H9 (cell line): ENCODE results near the gene SLC10A3. TPM values are rescaled to one million over a fixed set of nuclear protein-coding genes. Genes with fewer than 3 reads are reported as not detected.

Source experiments
- DNase-seq: peaks from one replicate; pipeline ENCODE4 v3.0.0-alpha.2; 2017
- H2AFZ ChIP-seq: one replicate; pipeline ENCODE4 v1.6.1; 2013; ENCODE audit warnings: mild to moderate bottlenecking, low read length, control low read depth, moderate library complexity
- H2AK5ac ChIP-seq: 2 replicates; pipeline ENCODE4 v1.6.1; 2013; ENCODE audit warnings: low read length, control low read depth, mixed read lengths; ENCODE audit not compliant: insufficient read length
- H2BK120ac ChIP-seq: one replicate; pipeline ENCODE4 v1.6.1; 2013; ENCODE audit warnings: low read depth, mild to moderate bottlenecking, low read length, control low read depth, inconsistent platforms; ENCODE audit not compliant: poor library complexity, severe bottlenecking
- H2BK12ac ChIP-seq: 2 replicates; pipeline ENCODE4 v1.6.1; 2013; ENCODE audit warnings: low read length, control low read depth, mixed read lengths, low read depth; ENCODE audit not compliant: insufficient read length
- H2BK15ac ChIP-seq: 2 replicates; pipeline ENCODE4 v1.6.1; 2013; ENCODE audit warnings: low read depth, low read length, control low read depth
- H2BK20ac ChIP-seq: one replicate; pipeline ENCODE4 v1.6.1; 2013; ENCODE audit warnings: low read depth, mild to moderate bottlenecking, low read length, control low read depth, inconsistent platforms; ENCODE audit not compliant: poor library complexity, severe bottlenecking
- H2BK5ac ChIP-seq: 2 replicates; pipeline ENCODE4 v1.6.1; 2013; ENCODE audit warnings: low read length, control low read depth, mixed read lengths; ENCODE audit not compliant: insufficient read length
- H3K14ac ChIP-seq: 2 replicates; pipeline ENCODE4 v1.6.1; 2013; ENCODE audit warnings: low read length, control low read depth; ENCODE audit not compliant: insufficient read depth
- H3K18ac ChIP-seq: 2 replicates; pipeline ENCODE4 v1.6.1; 2013; ENCODE audit warnings: low read depth, mild to moderate bottlenecking, mixed read lengths, low read length, control low read depth; ENCODE audit not compliant: insufficient read length
- H3K23ac ChIP-seq: 2 replicates; pipeline ENCODE4 v1.6.1; 2013; ENCODE audit warnings: low read length, control low read depth, mixed read lengths, low read depth; ENCODE audit not compliant: insufficient read length
- H3K23me2 ChIP-seq: 2 replicates; pipeline ENCODE4 v1.6.1; 2013; ENCODE audit warnings: low read depth, mild to moderate bottlenecking, mixed read lengths, low read length, control low read depth; ENCODE audit not compliant: insufficient read length, poor library complexity, severe bottlenecking
- H3K27ac ChIP-seq: 2 replicates; pipeline ENCODE4 v1.5.1; 2013; ENCODE audit warnings: low read length, control low read depth, mixed read lengths, low read depth; ENCODE audit not compliant: insufficient read length
- H3K27me3 ChIP-seq: 2 replicates; pipeline ENCODE4 v1.6.1; 2013; ENCODE audit warnings: low read length, control low read depth, inconsistent platforms; ENCODE audit not compliant: insufficient read depth
- H3K4ac ChIP-seq: 2 replicates; pipeline ENCODE4 v1.6.1; 2013; ENCODE audit warnings: low read depth, mild to moderate bottlenecking, control low read depth, inconsistent platforms, low read length, moderate library complexity
- H3K4me1 ChIP-seq: 2 replicates; pipeline ENCODE4 v1.6.1; 2013; ENCODE audit warnings: low read length, control low read depth, inconsistent platforms; ENCODE audit not compliant: insufficient read depth
- H3K4me2 ChIP-seq: 2 replicates; pipeline ENCODE4 v1.6.1; 2013; ENCODE audit warnings: low read length, control low read depth, mixed read lengths; ENCODE audit not compliant: insufficient read length, insufficient read depth
- H3K56ac ChIP-seq: 2 replicates; pipeline ENCODE4 v1.6.1; 2013; ENCODE audit warnings: low read depth, mild to moderate bottlenecking, mixed read lengths, low read length, control low read depth; ENCODE audit not compliant: insufficient read length
- H3K79me1 ChIP-seq: 2 replicates; pipeline ENCODE4 v1.6.1; 2013; ENCODE audit warnings: low read depth, mild to moderate bottlenecking, moderate library complexity, low read length, control low read depth, inconsistent platforms; ENCODE audit not compliant: insufficient read depth, poor library complexity, severe bottlenecking
- H3K79me2 ChIP-seq: 2 replicates; pipeline ENCODE4 v1.6.1; 2013; ENCODE audit warnings: low read length, control low read depth, inconsistent platforms; ENCODE audit not compliant: insufficient read depth
- H3K9ac ChIP-seq: 2 replicates; pipeline ENCODE4 v1.6.1; 2013; ENCODE audit warnings: low read length, control low read depth, mixed read lengths; ENCODE audit not compliant: insufficient read length; ENCODE audit errors: extremely low read depth
- H3K9me3 ChIP-seq: one replicate; pipeline ENCODE4 v1.6.1; 2013; ENCODE audit warnings: low read depth, low read length, inconsistent platforms; ENCODE audit not compliant: control insufficient read depth
- H3T11ph ChIP-seq: one replicate; pipeline ENCODE4 v1.6.1; 2013; ENCODE audit warnings: mild to moderate bottlenecking, low read length, control low read depth, inconsistent platforms
- H4K20me1 ChIP-seq: one replicate; pipeline ENCODE4 v1.6.1; 2013; ENCODE audit not compliant: control insufficient read depth, insufficient read length, insufficient read depth
- H4K5ac ChIP-seq: 2 replicates; pipeline ENCODE4 v1.6.1; 2013; ENCODE audit warnings: low read depth, mild to moderate bottlenecking, mixed read lengths, low read length, control low read depth; ENCODE audit not compliant: insufficient read length
- H4K8ac ChIP-seq: replicated peaks from 2 replicates; pipeline ENCODE4 v1.6.1; 2013; ENCODE audit warnings: low read length, control low read depth, mixed read lengths, low read depth; ENCODE audit not compliant: insufficient read length
- H4K91ac ChIP-seq: 2 replicates; pipeline ENCODE4 v1.6.1; 2013; ENCODE audit warnings: low read depth, mild to moderate bottlenecking, moderate library complexity, mixed read lengths, low read length, control low read depth; ENCODE audit not compliant: insufficient read length
- H3K27ac Mint-ChIP-seq, 3 experiments: 2 replicates in 2 of 3; 3 replicates in 1 of 3; pipeline ENCODE4 v1.8.0; 2020 to 2021; ENCODE audit warnings: mixed read lengths in 3 of 3, mild to moderate bottlenecking in 1 of 3, moderate library complexity in 1 of 3
- H3K27me3 Mint-ChIP-seq: 2 replicates; pipeline ENCODE4 v1.8.0; 2021; ENCODE audit warnings: low read depth, mild to moderate bottlenecking, moderate library complexity, mixed read lengths
- H3K36me3 Mint-ChIP-seq, 3 experiments: 2 replicates in 2 of 3; 3 replicates in 1 of 3; pipeline ENCODE4 v1.8.0; 2020 to 2021; ENCODE audit warnings: low read depth in 3 of 3, mixed read lengths in 3 of 3; ENCODE audit not compliant: insufficient read depth in 1 of 3
- H3K4me1 Mint-ChIP-seq, 2 experiments: 2 replicates each; pipeline ENCODE4 v1.8.0; 2020; ENCODE audit warnings: mixed read lengths in 2 of 2
- H3K4me3 Mint-ChIP-seq, 2 experiments: 2 replicates in 1 of 2; 3 replicates in 1 of 2; pipeline ENCODE4 v1.8.0; 2020 to 2021; ENCODE audit warnings: mild to moderate bottlenecking in 2 of 2, mixed read lengths in 2 of 2, moderate library complexity in 1 of 2
- H3K9me3 Mint-ChIP-seq, 2 experiments: 2 replicates in 1 of 2; 3 replicates in 1 of 2; pipeline ENCODE4 v1.8.0; 2020; ENCODE audit warnings: mild to moderate bottlenecking in 2 of 2, mixed read lengths in 2 of 2, moderate library complexity in 1 of 2
- WGBS: extraction: QIAGEN DNeasy Blood & Tissue Kit; methylation state at CpG from one replicate; pipeline ENCODE4 v1.1.7; 2013; ENCODE audit warnings: missing lambda C conversion rate, low lambda C conversion rate, mixed read lengths; ENCODE audit not compliant: insufficient read length; ENCODE audit errors: extremely low coverage; 5-methylcytosine and 5-hydroxymethylcytosine counted together
- total RNA-seq: library from RNA; stranded (reverse); gene quantifications from 2 replicates; pipeline ENCODE4 v1.2.1, GENCODE V29; 2021
- TF ChIP-seq, protein P1 (sequence below): fragments of 200-600 bp; sonication (generic); conservative IDR thresholded peaks from 3 replicates; pipeline ENCODE4 v1.8.0; 2021; ENCODE audit warnings: antibody characterized with exemption, mild to moderate bottlenecking

The SLC10A3 gene
- total RNA-seq, 1 experiment from 2014 or later = 8.8 TPM

GRCh38 chrX:154482786-154483185 is 7.6 kb downstream of the SLC10A3 start:
- WGBS = no CpG with 5 or more reads among the region's 7 CpGs
- peaks cover 67 to 79% of the 10 kb centered on the region in 2 experiments for H3K9me3 Mint-ChIP-seq
- H4K5ac ChIP-seq = no peak overlapping the region

More at GRCh38 chrX:154482786-154483185, 7.6 kb downstream of the SLC10A3 start:
- Histone ChIP-seq H2AK5ac (no peak overlapping the region), H3T11ph (no peak overlapping the region), H3K23ac (no peak overlapping the region), H3K9me3 (peaks cover 35% of the 10 kb centered on the region), H2BK5ac (no peak overlapping the region), H3K23me2 (peaks cover 4% of the 10 kb centered on the region), H2BK20ac (no peak overlapping the region), H2BK12ac (no peak overlapping the region), H2BK15ac (no peak overlapping the region), H3K4me2 (no peak overlapping the region), H3K79me2 (no peaks in the 10 kb centered on the region), H3K4me1 (no peaks in the 10 kb centered on the region; the same call in 1 of the 2 replicates), H3K9ac (no peak overlapping the region), H3K27ac (no peak overlapping the region), H3K18ac (no peak overlapping the region), H4K91ac (no peak overlapping the region), H4K8ac (no peak overlapping the region), H2BK120ac (no peak overlapping the region), H3K27me3 (no peaks in the 10 kb centered on the region), H3K56ac (no peak overlapping the region), H3K79me1 (no peaks in the 10 kb centered on the region), H3K4ac (no peak overlapping the region), H2AFZ (no peak overlapping the region), H3K14ac (no peak overlapping the region), H4K20me1 (no peaks in the 10 kb centered on the region)
- no peak overlapping the region for H3K27ac Mint-ChIP-seq
- H3K4me1 Mint-ChIP-seq = peaks cover 6 to 15% of the 10 kb centered on the region in 2 experiments
- TF ChIP-seq, protein P1, sequence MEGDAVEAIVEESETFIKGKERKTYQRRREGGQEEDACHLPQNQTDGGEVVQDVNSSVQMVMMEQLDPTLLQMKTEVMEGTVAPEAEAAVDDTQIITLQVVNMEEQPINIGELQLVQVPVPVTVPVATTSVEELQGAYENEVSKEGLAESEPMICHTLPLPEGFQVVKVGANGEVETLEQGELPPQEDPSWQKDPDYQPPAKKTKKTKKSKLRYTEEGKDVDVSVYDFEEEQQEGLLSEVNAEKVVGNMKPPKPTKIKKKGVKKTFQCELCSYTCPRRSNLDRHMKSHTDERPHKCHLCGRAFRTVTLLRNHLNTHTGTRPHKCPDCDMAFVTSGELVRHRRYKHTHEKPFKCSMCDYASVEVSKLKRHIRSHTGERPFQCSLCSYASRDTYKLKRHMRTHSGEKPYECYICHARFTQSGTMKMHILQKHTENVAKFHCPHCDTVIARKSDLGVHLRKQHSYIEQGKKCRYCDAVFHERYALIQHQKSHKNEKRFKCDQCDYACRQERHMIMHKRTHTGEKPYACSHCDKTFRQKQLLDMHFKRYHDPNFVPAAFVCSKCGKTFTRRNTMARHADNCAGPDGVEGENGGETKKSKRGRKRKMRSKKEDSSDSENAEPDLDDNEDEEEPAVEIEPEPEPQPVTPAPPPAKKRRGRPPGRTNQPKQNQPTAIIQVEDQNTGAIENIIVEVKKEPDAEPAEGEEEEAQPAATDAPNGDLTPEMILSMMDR = no peak
- H3K27me3 Mint-ChIP-seq = peaks cover 10% of the 10 kb centered on the region
- H3K36me3 Mint-ChIP-seq = peaks cover 4 to 18% (median 13%) of the 10 kb centered on the region in 3 experiments
- peak; percentile 15 for DNase-seq
- H3K4me3 Mint-ChIP-seq = no peak overlapping the region
